ENCODE data around the gene OR4C6. TPM values are rescaled to one million over a fixed set of nuclear protein-coding genes. Genes with fewer than 3 reads are reported as not detected.

OR4C6 gene
- total and polyA plus RNA-seq, 2 experiments from 2014 or later = not detected

- ATAC-seq = no peak
Observed at GRCh38 chr11:55707029-55707428, 45.0 kb downstream of the OR4C6 start.

GRCh38 chr11:55714982-55715888, 53.2 kb downstream of the OR4C6 start:
- H3K9me2 ChIP-seq (ENCODE audit: insufficient read depth) = no peaks in the 10 kb centered on the region
- H3K79me2 ChIP-seq (replicated peaks; ENCODE audit: insufficient read depth) = no peaks in the 10 kb centered on the region
- H3K4me1 ChIP-seq (ENCODE audit: insufficient read depth) = no peaks in the 10 kb centered on the region
- peaks cover 78% of the 10 kb centered on the region for H3K9me3 Mint-ChIP-seq
- peaks cover 5% of the 10 kb centered on the region; the same call in 1 of the 3 replicates for H3K36me3 Mint-ChIP-seq (ENCODE audit: low read depth)
- H3K36me3 ChIP-seq (ENCODE audit: insufficient read depth) = peaks cover 10% of the 10 kb centered on the region; the same call in 1 of the 2 replicates
- no peak overlapping the region for H3K4me3 Mint-ChIP-seq
- no peaks in the 10 kb centered on the region for H4K20me1 ChIP-seq (replicated peaks; ENCODE audit: insufficient read depth)
- H3K4me1 Mint-ChIP-seq = no peaks in the 10 kb centered on the region
- ATAC-seq (no peak), DNase-seq (ENCODE audit: low spot score) (peak; percentile 57)
- H3K4me3 ChIP-seq = no peak overlapping the region
- H2AFZ ChIP-seq = no peak overlapping the region
- H3K4me2 ChIP-seq = no peak overlapping the region
- no peak overlapping the region for H3K27ac Mint-ChIP-seq
- no peak overlapping the region for H3K27ac ChIP-seq (ENCODE audit: low read depth)
- no peaks in the 10 kb centered on the region for H3K27me3 ChIP-seq (ENCODE audit: insufficient read depth)
- H3F3A ChIP-seq (replicated peaks; ENCODE audit: low read depth) = no peaks in the 10 kb centered on the region
- peaks cover 3% of the 10 kb centered on the region for H3K27me3 Mint-ChIP-seq (ENCODE audit: insufficient read depth, low read depth, poor library complexity)
- TF ChIP-seq CTCF (conservative IDR thresholded peaks at IDR 0.05; ENCODE audit: low read depth in 2 of 2) = peak; percentile 54 to 66
- no peak for TF ChIP-seq NANOG (IDR thresholded peaks at IDR 0.05; ENCODE audit: borderline replicate concordance)
- TF ChIP-seq EZH2phosphoT487 (IDR thresholded peaks at IDR 0.05; ENCODE audit: unreplicated experiment) = no peak
- no peak for TF ChIP-seq ETS1 (IDR thresholded peaks at IDR 0.05)
- no peak for TF ChIP-seq ZNF114 (CRISPR knock-in tag; IDR thresholded peaks at IDR 0.05)
- no peak for TF ChIP-seq ZNF331 (CRISPR knock-in tag; IDR thresholded peaks at IDR 0.05; ENCODE audit: low read depth)

More at GRCh38 chr11:55707029-55707428, 45.0 kb downstream of the OR4C6 start:
- Histone ChIP-seq H3K79me2 (replicated peaks; ENCODE audit: insufficient read depth) (no peaks in the 10 kb centered on the region), H3K36me3 (ENCODE audit: insufficient read depth) (peaks cover 11% of the 10 kb centered on the region; the same call in 1 of the 2 replicates), H3F3A (replicated peaks; ENCODE audit: low read depth) (no peaks in the 10 kb centered on the region), H2AFZ (no peak overlapping the region), H3K9me2 (ENCODE audit: insufficient read depth) (no peaks in the 10 kb centered on the region), H3K27me3 (ENCODE audit: insufficient read depth) (no peaks in the 10 kb centered on the region), H3K4me1 (ENCODE audit: insufficient read depth) (no peaks in the 10 kb centered on the region), H3K4me2 (no peak overlapping the region), H4K20me1 (replicated peaks; ENCODE audit: insufficient read depth) (no peaks in the 10 kb centered on the region), H3K4me3 (no peak overlapping the region), H3K27ac (ENCODE audit: low read depth) (no peak overlapping the region)
- no peak overlapping the region for H3K4me3 Mint-ChIP-seq
- peaks cover 14% of the 10 kb centered on the region for H3K36me3 Mint-ChIP-seq (ENCODE audit: low read depth)
- no peaks in the 10 kb centered on the region for H3K4me1 Mint-ChIP-seq
- H3K27ac Mint-ChIP-seq = no peak overlapping the region
- H3K27me3 Mint-ChIP-seq (ENCODE audit: insufficient read depth, low read depth, poor library complexity) = no peaks in the 10 kb centered on the region
- peak; percentile 55 for DNase-seq (ENCODE audit: low spot score)
- H3K9me3 Mint-ChIP-seq = peaks cover 80% of the 10 kb centered on the region
- peak in 1 of 2 experiments; percentile 80; a peak in 3 of 4 replicates for TF ChIP-seq CTCF (conservative IDR thresholded peaks at IDR 0.05; ENCODE audit: low read depth in 2 of 2)
- no peak for TF ChIP-seq JUNB (IDR thresholded peaks at IDR 0.05; ENCODE audit: unreplicated experiment)

Other genes with a start within 250 kb of the OR4C6 start
- gene OR4C15, start 107.7 kb upstream of the OR4C6 start, total RNA-seq (2014; rRNA removed; shearing (Covaris generic)) = not detected in 2 replicates
- gene OR4C15, start 107.7 kb upstream of the OR4C6 start, polyA plus RNA-seq (2016; fragmentation: Nextera tagmentation; extraction: Ambion mirVana) = not detected in 2 replicates
- not detected in 2 replicates for gene OR4C16, start 90.1 kb upstream of the OR4C6 start, total RNA-seq (2014; rRNA removed; shearing (Covaris generic))
- not detected in 2 replicates for gene OR4C16, start 90.1 kb upstream of the OR4C6 start, polyA plus RNA-seq (2016; fragmentation: Nextera tagmentation; extraction: Ambion mirVana)
- gene OR4C11, start 54.6 kb upstream of the OR4C6 start, total RNA-seq (2014; rRNA removed; shearing (Covaris generic)) = not detected in 2 replicates
- not detected in 2 replicates for gene OR4C11, start 54.6 kb upstream of the OR4C6 start, polyA plus RNA-seq (2016; fragmentation: Nextera tagmentation; extraction: Ambion mirVana)
- not detected in 2 replicates for gene OR4P4, start 27.1 kb upstream of the OR4C6 start, total RNA-seq (2014; rRNA removed; shearing (Covaris generic))
- not detected in 2 replicates for gene OR4P4, start 27.1 kb upstream of the OR4C6 start, polyA plus RNA-seq (2016; fragmentation: Nextera tagmentation; extraction: Ambion mirVana)
- gene OR4S2, start 13.9 kb upstream of the OR4C6 start, total RNA-seq (2014; rRNA removed; shearing (Covaris generic)) = not detected in 2 replicates
- not detected in 2 replicates for gene OR4S2, start 13.9 kb upstream of the OR4C6 start, polyA plus RNA-seq (2016; fragmentation: Nextera tagmentation; extraction: Ambion mirVana)
- gene OR5D13, start 111.2 kb downstream of the OR4C6 start, total RNA-seq (2014; rRNA removed; shearing (Covaris generic)) = not detected in 2 replicates
- not detected in 2 replicates for gene OR5D13, start 111.2 kb downstream of the OR4C6 start, polyA plus RNA-seq (2016; fragmentation: Nextera tagmentation; extraction: Ambion mirVana)
- gene OR5D14, start 133.4 kb downstream of the OR4C6 start, total RNA-seq (2014; rRNA removed; shearing (Covaris generic)) = not detected in 2 replicates
- not detected in 2 replicates for gene OR5D14, start 133.4 kb downstream of the OR4C6 start, polyA plus RNA-seq (2016; fragmentation: Nextera tagmentation; extraction: Ambion mirVana)
- gene OR5L1, start 149.2 kb downstream of the OR4C6 start, total RNA-seq (2014; rRNA removed; shearing (Covaris generic)) = not detected in 2 replicates
- gene OR5L1, start 149.2 kb downstream of the OR4C6 start, polyA plus RNA-seq (2016; fragmentation: Nextera tagmentation; extraction: Ambion mirVana) = not detected in 2 replicates
- not detected in 2 replicates for gene OR5D18, start 157.4 kb downstream of the OR4C6 start, total RNA-seq (2014; rRNA removed; shearing (Covaris generic))
- not detected in 2 replicates for gene OR5D18, start 157.4 kb downstream of the OR4C6 start, polyA plus RNA-seq (2016; fragmentation: Nextera tagmentation; extraction: Ambion mirVana)
- gene OR5L2, start 165.0 kb downstream of the OR4C6 start, total RNA-seq (2014; rRNA removed; shearing (Covaris generic)) = not detected in 2 replicates
- not detected in 2 replicates for gene OR5L2, start 165.0 kb downstream of the OR4C6 start, polyA plus RNA-seq (2016; fragmentation: Nextera tagmentation; extraction: Ambion mirVana)
- not detected in 2 replicates for gene OR5D16, start 176.6 kb downstream of the OR4C6 start, total RNA-seq (2014; rRNA removed; shearing (Covaris generic))
- gene OR5D16, start 176.6 kb downstream of the OR4C6 start, polyA plus RNA-seq (2016; fragmentation: Nextera tagmentation; extraction: Ambion mirVana) = not detected in 2 replicates
- not detected in 2 replicates for gene TRIM51, start 221.1 kb downstream of the OR4C6 start, total RNA-seq (2014; rRNA removed; shearing (Covaris generic))
- 0.14 and 0.21 TPM in 2 replicates for gene TRIM51, start 221.1 kb downstream of the OR4C6 start, polyA plus RNA-seq (2016; fragmentation: Nextera tagmentation; extraction: Ambion mirVana)